Mucosa of rectum (tissue), 2 donors: ENCODE data around the gene CDH7.
A peak's percentile ranks its signal among the peaks of the same experiment; 100 is the strongest.

Experiments
- H3K27ac ChIP-seq, 2 donors: one replicate each; pipeline ENCODE4 v1.7.0; 2013; ENCODE audit warnings: inconsistent platforms in 2 of 2, low read depth in 2 of 2, low read length in 2 of 2
- H3K27me3 ChIP-seq, 2 donors: one replicate each; pipeline ENCODE4 v1.7.0; 2013; ENCODE audit warnings: low read length in 2 of 2; ENCODE audit not compliant: control insufficient read depth in 2 of 2, insufficient read depth in 2 of 2
- H3K36me3 ChIP-seq, 2 donors: one replicate each; pipeline ENCODE4 v1.7.0; 2013; ENCODE audit warnings: low read length in 2 of 2; ENCODE audit not compliant: control insufficient read depth in 2 of 2, insufficient read depth in 2 of 2
- H3K4me1 ChIP-seq, 2 donors: one replicate each; pipeline ENCODE4 v1.7.0; 2013; ENCODE audit warnings: low read length in 2 of 2, mild to moderate bottlenecking in 1 of 2; ENCODE audit not compliant: control insufficient read depth in 2 of 2, insufficient read depth in 2 of 2
- H3K4me3 ChIP-seq, 2 donors: one replicate each; pipeline ENCODE4 v1.7.0; 2013; ENCODE audit warnings: low read length in 2 of 2
- H3K9ac ChIP-seq, 2 donors: one replicate each; pipeline ENCODE4 v1.7.0; 2013; ENCODE audit warnings: low read length in 2 of 2, low read depth in 1 of 2, mild to moderate bottlenecking in 1 of 2
- H3K9me3 ChIP-seq, 2 donors: one replicate each; pipeline ENCODE4 v1.7.0; 2013; ENCODE audit warnings: low read length in 2 of 2; ENCODE audit not compliant: control insufficient read depth in 2 of 2
- donor health status: healthy.
- donor health status: Normal muscosa, but diverticular disease.

The CDH7 gene

GRCh38 chr18:65901522-65901921, 150.7 kb downstream of the CDH7 start:
- Histone ChIP-seq H3K36me3 (no peaks in the 10 kb centered on the region), H3K4me1 (peaks cover 0 to 9% of the 10 kb centered on the region in 2 donors), H3K27ac (no peak overlapping the region), H3K27me3 (no peaks in the 10 kb centered on the region), H3K9me3 (no peaks in the 10 kb centered on the region), H3K9ac (no peak overlapping the region), H3K4me3 (no peak overlapping the region)

GRCh38 chr18:65906621-65907034, 155.8 kb downstream of the CDH7 start:
- Histone ChIP-seq H3K27me3 (no peaks in the 10 kb centered on the region), H3K4me3 (no peak overlapping the region), H3K9me3 (no peaks in the 10 kb centered on the region), H3K27ac (peak overlapping the region in 1 of 2 donors; percentile 25), H3K9ac (no peak overlapping the region), H3K36me3 (no peaks in the 10 kb centered on the region), H3K4me1 (peaks cover 6 to 15% of the 10 kb centered on the region in 2 donors)

- H3K4me3 ChIP-seq = no peak overlapping the region
- no peaks in the 10 kb centered on the region for H3K36me3 ChIP-seq
- H3K27me3 ChIP-seq = no peaks in the 10 kb centered on the region
- H3K4me1 ChIP-seq = peaks cover 6 to 15% of the 10 kb centered on the region in 2 donors
- no peaks in the 10 kb centered on the region for H3K9me3 ChIP-seq
- peak overlapping the region in 1 of 2 donors; percentile 28 for H3K27ac ChIP-seq
- H3K9ac ChIP-seq = no peak overlapping the region
Measured at GRCh38 chr18:65907281-65907680, 156.5 kb downstream of the CDH7 start.

GRCh38 chr18:65919018-65919417, 168.2 kb downstream of the CDH7 start:
- H3K4me1 ChIP-seq = peaks cover 0 to 2% of the 10 kb centered on the region in 2 donors
- no peaks in the 10 kb centered on the region for H3K9me3 ChIP-seq
- H3K36me3 ChIP-seq = no peaks in the 10 kb centered on the region
- no peaks in the 10 kb centered on the region for H3K27me3 ChIP-seq
- H3K4me3 ChIP-seq = no peak overlapping the region
- H3K9ac ChIP-seq = no peak overlapping the region
- no peak overlapping the region for H3K27ac ChIP-seq

GRCh38 chr18:65919663-65920062, 168.9 kb downstream of the CDH7 start:
- H3K27me3 ChIP-seq = no peaks in the 10 kb centered on the region
- H3K27ac ChIP-seq = no peak overlapping the region
- no peak overlapping the region for H3K9ac ChIP-seq
- H3K4me3 ChIP-seq = no peak overlapping the region
- no peaks in the 10 kb centered on the region for H3K9me3 ChIP-seq
- H3K36me3 ChIP-seq = no peaks in the 10 kb centered on the region
- peaks cover 0 to 2% of the 10 kb centered on the region in 2 donors for H3K4me1 ChIP-seq

- Histone ChIP-seq H3K36me3 (no peaks in the 10 kb centered on the region), H3K27me3 (no peaks in the 10 kb centered on the region), H3K27ac (no peak overlapping the region)
Measured at GRCh38 chr18:65922103-65922502, 171.3 kb downstream of the CDH7 start.

GRCh38 chr18:65924904-65925303, 174.1 kb downstream of the CDH7 start:
- Histone ChIP-seq H3K4me3 (no peak overlapping the region), H3K27ac (no peak overlapping the region), H3K4me1 (no peaks in the 10 kb centered on the region), H3K9me3 (no peaks in the 10 kb centered on the region), H3K36me3 (no peaks in the 10 kb centered on the region), H3K9ac (no peak overlapping the region), H3K27me3 (no peaks in the 10 kb centered on the region)

More at GRCh38 chr18:65922103-65922502, 171.3 kb downstream of the CDH7 start:
- no peak overlapping the region for H3K4me3 ChIP-seq
- H3K9ac ChIP-seq = no peak overlapping the region
- peaks cover 0 to 2% of the 10 kb centered on the region in 2 donors for H3K4me1 ChIP-seq
- no peaks in the 10 kb centered on the region for H3K9me3 ChIP-seq

GRCh38 chr18:65934874-65935273, 184.1 kb downstream of the CDH7 start:
- no peaks in the 10 kb centered on the region for H3K4me1 ChIP-seq
- H3K9me3 ChIP-seq = no peaks in the 10 kb centered on the region
- no peak overlapping the region for H3K27ac ChIP-seq
- no peaks in the 10 kb centered on the region for H3K36me3 ChIP-seq
- no peaks in the 10 kb centered on the region for H3K27me3 ChIP-seq
- H3K9ac ChIP-seq = no peak overlapping the region
- no peak overlapping the region for H3K4me3 ChIP-seq

- no peaks in the 10 kb centered on the region for H3K27me3 ChIP-seq
- H3K9ac ChIP-seq = no peak overlapping the region
- no peak overlapping the region for H3K4me3 ChIP-seq
- no peak overlapping the region for H3K27ac ChIP-seq
- no peaks in the 10 kb centered on the region for H3K36me3 ChIP-seq
- H3K4me1 ChIP-seq = no peaks in the 10 kb centered on the region
- no peaks in the 10 kb centered on the region for H3K9me3 ChIP-seq
Measured at GRCh38 chr18:65936678-65937077, 185.9 kb downstream of the CDH7 start.

- Histone ChIP-seq H3K9ac (no peak overlapping the region), H3K4me1 (no peaks in the 10 kb centered on the region), H3K27me3 (no peaks in the 10 kb centered on the region), H3K9me3 (no peaks in the 10 kb centered on the region), H3K27ac (no peak overlapping the region), H3K36me3 (no peaks in the 10 kb centered on the region), H3K4me3 (no peak overlapping the region)
Measured at GRCh38 chr18:65937180-65937579, 186.4 kb downstream of the CDH7 start.
